AG09319 (cell line): ENCODE measurements around the gene OGDHL.
"Not testable (repeated sequence)": the region's sequence is repeated elsewhere in the genome, so short reads cannot be mapped to it uniquely, and the experiment has no call there.

Experiments used
- DNase-seq: peaks from one replicate; pipeline ENCODE4 v3.0.0-alpha.2; 2010; ENCODE audit warnings: low read depth; ENCODE audit errors: extremely low read depth
- TF ChIP-seq, protein P1 (sequence below): IDR thresholded peaks from 2 replicates; pipeline ENCODE4 v1.5.1; 2011; ENCODE audit warnings: low read depth, mild to moderate bottlenecking, inconsistent platforms, low read length, moderate library complexity

OGDHL gene

DNA sequence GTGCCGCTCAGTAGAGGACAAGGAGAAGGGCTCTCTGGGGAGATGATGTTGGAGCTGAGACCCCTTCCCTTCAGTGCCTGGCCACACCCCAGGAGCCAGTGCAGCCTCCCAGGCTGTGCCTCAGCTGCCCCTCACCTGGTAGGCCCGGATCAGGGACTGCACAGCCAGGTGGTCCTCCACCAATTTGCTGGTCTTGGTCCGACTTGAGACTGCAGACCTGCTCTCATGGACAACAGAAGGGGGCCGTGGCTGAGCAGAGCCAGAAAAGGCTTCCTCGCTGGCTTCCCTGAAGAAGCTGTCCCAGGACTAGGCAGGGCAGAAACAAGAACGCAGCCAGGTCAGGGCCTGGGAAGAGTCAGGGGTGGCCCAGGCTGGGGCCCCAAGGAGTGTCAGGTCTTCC is 5.5 kb downstream of the OGDHL start:
- DNase-seq, result no peak
- TF ChIP-seq, protein P1, sequence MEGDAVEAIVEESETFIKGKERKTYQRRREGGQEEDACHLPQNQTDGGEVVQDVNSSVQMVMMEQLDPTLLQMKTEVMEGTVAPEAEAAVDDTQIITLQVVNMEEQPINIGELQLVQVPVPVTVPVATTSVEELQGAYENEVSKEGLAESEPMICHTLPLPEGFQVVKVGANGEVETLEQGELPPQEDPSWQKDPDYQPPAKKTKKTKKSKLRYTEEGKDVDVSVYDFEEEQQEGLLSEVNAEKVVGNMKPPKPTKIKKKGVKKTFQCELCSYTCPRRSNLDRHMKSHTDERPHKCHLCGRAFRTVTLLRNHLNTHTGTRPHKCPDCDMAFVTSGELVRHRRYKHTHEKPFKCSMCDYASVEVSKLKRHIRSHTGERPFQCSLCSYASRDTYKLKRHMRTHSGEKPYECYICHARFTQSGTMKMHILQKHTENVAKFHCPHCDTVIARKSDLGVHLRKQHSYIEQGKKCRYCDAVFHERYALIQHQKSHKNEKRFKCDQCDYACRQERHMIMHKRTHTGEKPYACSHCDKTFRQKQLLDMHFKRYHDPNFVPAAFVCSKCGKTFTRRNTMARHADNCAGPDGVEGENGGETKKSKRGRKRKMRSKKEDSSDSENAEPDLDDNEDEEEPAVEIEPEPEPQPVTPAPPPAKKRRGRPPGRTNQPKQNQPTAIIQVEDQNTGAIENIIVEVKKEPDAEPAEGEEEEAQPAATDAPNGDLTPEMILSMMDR, result no peak

DNA sequence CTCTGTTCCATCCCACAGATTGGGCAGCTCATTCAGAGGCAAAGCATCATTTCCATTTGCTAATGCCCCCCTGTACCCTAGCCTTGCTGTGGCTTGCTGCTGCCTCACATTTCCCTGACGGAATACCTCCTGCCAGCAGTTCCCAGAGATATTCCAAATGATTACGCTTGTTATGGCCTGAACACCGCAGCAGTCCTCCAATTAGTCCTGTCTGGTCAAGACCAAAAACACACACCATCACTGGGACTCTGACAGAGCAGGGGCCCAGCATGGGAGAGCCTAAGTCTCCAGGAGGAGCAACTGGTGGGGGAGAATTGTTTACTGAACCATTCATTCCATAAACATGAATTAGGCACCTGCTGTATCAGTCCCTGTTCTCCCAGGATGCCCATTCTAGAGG is 6.1 kb downstream of the OGDHL start:
- no peak for DNase-seq

DNA sequence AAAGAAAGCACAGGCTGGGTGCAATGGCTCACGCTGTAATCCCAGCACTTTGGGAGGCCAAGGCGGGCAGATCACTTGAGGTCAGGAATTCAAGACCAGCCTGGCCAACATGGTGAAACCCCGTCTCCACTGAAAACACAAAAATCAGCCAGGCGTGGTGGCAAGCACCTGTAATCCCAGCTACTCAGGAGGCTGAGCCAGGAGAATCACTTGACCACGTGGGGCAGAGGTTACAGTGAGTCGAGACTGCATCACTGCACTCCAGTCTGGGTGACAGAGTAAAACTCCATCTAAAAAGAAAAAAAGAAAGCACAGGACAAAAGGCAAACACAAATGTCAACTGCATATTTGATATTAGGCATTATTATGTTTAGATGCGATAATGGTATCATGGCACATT is 7.2 kb downstream of the OGDHL start:
- DNase-seq, result not testable (repeated sequence)

More for the DNA sequence above, 6.1 kb downstream of the OGDHL start:
- TF ChIP-seq, protein P1, result no peak

DNA sequence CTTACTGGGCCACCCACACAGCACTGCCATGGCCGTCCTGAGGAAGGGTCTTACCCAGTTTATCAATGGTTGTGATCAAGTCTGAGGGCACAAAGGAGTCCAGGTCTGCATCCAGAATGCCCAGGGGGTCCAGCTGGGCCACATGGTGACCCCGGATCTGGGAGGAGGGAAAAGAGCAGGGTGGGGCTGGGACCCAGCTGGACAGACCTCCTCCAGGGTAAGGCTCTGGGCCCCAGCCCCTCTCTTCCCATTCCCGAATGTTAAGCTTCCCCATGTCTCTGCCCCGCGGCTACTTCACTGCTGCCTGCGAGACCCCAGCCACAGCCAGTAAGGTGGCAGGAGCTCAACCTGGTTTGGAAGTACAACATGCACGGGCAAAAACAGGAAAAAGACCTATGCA is 9.5 kb downstream of the OGDHL start:
- DNase-seq, result no peak
- TF ChIP-seq, protein P1, result no peak

DNA sequence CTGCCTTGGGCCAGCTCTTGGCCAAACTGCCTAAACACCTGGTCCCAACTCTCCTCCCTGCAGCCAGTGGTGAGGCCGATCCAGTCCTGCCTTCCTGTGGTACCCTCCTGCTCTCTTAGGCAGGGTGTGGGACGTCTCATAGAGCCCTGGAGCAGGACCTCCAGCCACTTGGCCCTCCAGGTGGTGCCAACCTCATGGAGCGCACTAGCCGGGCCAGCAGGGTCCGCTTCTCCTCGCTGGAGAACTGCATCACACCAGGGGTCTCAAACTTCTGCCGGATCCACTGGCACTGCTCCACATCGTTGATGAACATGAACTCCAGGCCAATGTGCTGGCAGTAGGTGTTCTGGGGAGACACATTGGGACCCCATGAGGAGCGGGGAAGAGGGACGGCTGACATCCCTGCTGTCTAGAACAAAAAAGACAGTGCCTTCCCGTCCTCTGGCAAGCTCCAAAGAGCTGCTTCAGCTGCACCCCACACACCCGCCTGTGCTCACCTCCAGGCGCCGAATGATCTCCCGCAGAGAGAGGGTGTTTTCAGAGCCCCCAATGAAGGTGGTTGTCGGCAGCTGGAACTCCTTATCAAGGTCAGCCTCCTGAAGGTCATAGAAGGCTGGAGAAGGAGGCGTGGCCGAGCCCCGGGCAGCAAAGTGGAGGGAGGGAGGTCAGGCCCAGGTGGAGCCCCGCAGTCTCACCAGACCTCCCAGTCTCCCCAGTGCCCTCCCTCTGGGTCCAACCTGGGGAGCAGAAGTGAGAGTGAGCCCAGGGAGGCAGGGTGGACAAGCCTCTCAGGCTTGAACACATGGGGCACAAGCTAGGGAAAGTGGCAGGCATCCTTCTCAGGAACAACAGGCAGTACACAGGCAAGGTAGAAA is 10.2 kb downstream of the OGDHL start:
- no peak for DNase-seq
- TF ChIP-seq, protein P1, result no peak

DNA sequence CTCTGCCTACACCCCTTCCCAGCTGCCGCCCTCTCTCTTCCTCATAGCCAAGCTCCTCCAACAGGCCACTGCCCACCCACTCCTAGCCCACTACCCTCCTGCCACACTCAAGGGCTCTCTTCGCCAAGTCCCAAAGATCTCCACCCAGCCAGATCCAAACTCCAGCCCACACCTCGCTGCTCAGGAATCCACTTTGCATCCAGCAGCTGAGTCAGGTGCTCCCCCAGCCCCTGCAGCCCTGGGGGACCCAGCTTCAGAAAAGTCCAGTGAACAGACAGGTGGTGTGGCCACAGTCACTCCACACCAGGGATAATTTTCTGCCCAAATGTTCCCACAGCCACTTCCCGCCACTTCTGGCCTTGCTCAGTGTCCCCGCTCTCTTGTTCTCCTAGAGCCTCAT is 10.9 kb downstream of the OGDHL start:
- TF ChIP-seq, protein P1, result no peak

DNA sequence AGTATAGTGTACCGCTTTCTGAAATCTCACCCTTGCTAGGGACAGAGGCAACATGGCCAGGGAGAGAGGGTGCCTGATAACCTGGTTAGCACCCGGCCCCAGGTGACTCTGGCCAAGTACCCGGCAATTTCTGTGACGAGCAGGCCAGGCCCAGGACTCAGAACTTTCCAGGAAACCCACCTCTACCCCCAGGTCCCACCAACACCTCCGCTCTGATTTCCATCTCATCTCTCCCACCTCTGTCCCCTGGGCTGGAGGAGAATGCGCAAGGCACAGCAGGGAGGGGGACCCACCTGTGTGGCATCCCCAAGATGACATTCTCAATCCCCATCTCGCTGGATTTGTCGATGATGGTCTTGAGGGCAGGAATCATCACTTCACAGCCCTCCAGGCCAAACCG is 11.6 kb downstream of the OGDHL start:
- no peak for DNase-seq
- TF ChIP-seq, protein P1, result no peak

More for the DNA sequence above, 10.9 kb downstream of the OGDHL start:
- no peak for DNase-seq
